Measurements from ENCODE around the gene BCL2L14. TPM values are rescaled to one million over a fixed set of nuclear protein-coding genes. Genes with fewer than 3 reads are reported as not detected.

The BCL2L14 gene
- total and polyA plus RNA-seq, 2 of the 13 experiments (the other 11 are each of a cell fraction or from before 2014, with no cell fraction given): 0.11 TPM; not detected in 1

- ChIA-PET CTCF (ENCODE audit: low intra/inter-chr PET ratio, low total read pairs) (no interaction called here), POLR2A (no interaction called here)
- no peak overlapping the region for H3K4me2 ChIP-seq (ENCODE audit: low read depth, low read length)
- FAIRE-seq (no peak), ATAC-seq (no peak), DNase-seq (ENCODE audit: low spot score) (no peak)
- no peak overlapping the region for H2AFZ ChIP-seq (ENCODE audit: low read length)
- H3K4me1 ChIP-seq (ENCODE audit: insufficient read depth, low read length): no peaks in the 10 kb centered on the region
- no peaks in the 10 kb centered on the region for H3K9me3 ChIP-seq (ENCODE audit: low read length)
- no peak overlapping the region for H3K27ac ChIP-seq (ENCODE audit: extremely low read length, insufficient read depth, low read length)
- BruUV-seq (replicated peaks): no TSS peak
- TF ChIP-seq PRDM10 (CRISPR knock-in tag; IDR thresholded peaks at IDR 0.05; ENCODE audit: low read depth) (no peak), ARHGAP35 (CRISPR knock-in tag; IDR thresholded peaks at IDR 0.05; ENCODE audit: borderline replicate concordance) (no peak), CBX2 (IDR thresholded peaks at IDR 0.05; ENCODE audit: low read depth, low read length) (no peak), CBX2 (CRISPR knock-in tag; IDR thresholded peaks at IDR 0.05; ENCODE audit: low read depth) (no peak), GATAD1 (CRISPR knock-in tag; IDR thresholded peaks at IDR 0.05) (no peak), RFXAP (CRISPR knock-in tag; IDR thresholded peaks at IDR 0.05; ENCODE audit: borderline replicate concordance) (no peak), STAT6 (CRISPR knock-in tag; IDR thresholded peaks at IDR 0.05; ENCODE audit: borderline replicate concordance) (no peak), ZNF672 (CRISPR knock-in tag; IDR thresholded peaks at IDR 0.05) (no peak), TERF1 (CRISPR knock-in tag; IDR thresholded peaks at IDR 0.05) (no peak), RCOR2 (CRISPR knock-in tag; IDR thresholded peaks at IDR 0.05) (no peak), ZNF333 (CRISPR knock-in tag; IDR thresholded peaks at IDR 0.05; ENCODE audit: borderline replicate concordance) (no peak), THAP8 (CRISPR knock-in tag; IDR thresholded peaks at IDR 0.05; ENCODE audit: borderline replicate concordance) (no peak), ZNF468 (CRISPR knock-in tag; IDR thresholded peaks at IDR 0.05) (no peak), DDIT3 (CRISPR knock-in tag; IDR thresholded peaks at IDR 0.05) (no peak), ZNF326 (CRISPR knock-in tag; IDR thresholded peaks at IDR 0.05; ENCODE audit: borderline replicate concordance) (no peak), FOXP1 (IDR thresholded peaks at IDR 0.05) (no peak), FOXP1 (CRISPR knock-in tag; IDR thresholded peaks at IDR 0.05) (no peak), SP5 (CRISPR knock-in tag; IDR thresholded peaks at IDR 0.05; ENCODE audit: borderline replicate concordance, low read depth) (no peak)
- no peaks in the 10 kb centered on the region for H3K27me3 ChIP-seq (ENCODE audit: control insufficient read depth in 1 of 2, insufficient read depth in 2 of 2, low read length in 2 of 2)
- no peaks in the 10 kb centered on the region for H4K20me1 ChIP-seq (ENCODE audit: insufficient read depth, low read length)
- H3K79me2 ChIP-seq (ENCODE audit: insufficient read depth, low read length): no peaks in the 10 kb centered on the region
- WGBS (ENCODE audit: low lambda C conversion rate): 95% methylated on average over 6 of the region's 6 CpGs
- intact Hi-C loops (cut with micrococcal nuclease; ENCODE audit: unreplicated experiment) (no loop called here), in situ Hi-C loops (cut with HindIII; ENCODE audit: extremely low pct_ligation_motif_present, low pct_unique_long_range_greater_than_20kb) (no loop called here)
- no peak overlapping the region for H3K9ac ChIP-seq (ENCODE audit: insufficient read depth, low read depth, low read length)
- peaks cover 11 to 53% of the 10 kb centered on the region in 2 experiments for H3K36me3 ChIP-seq (replicated peaks in 1 of 2; ENCODE audit: control insufficient read depth in 1 of 2, insufficient read depth in 2 of 2, low read length in 2 of 2)
- no peak overlapping the region for H3K4me3 ChIP-seq (replicated peaks in 1 of 3; ENCODE audit: insufficient read depth in 1 of 3, low read depth in 2 of 3, low read length in 3 of 3)
These were observed 76.4 kb downstream of the BCL2L14 start for GRCh38 chr12:12147111-12147510.
